Sigmoid colon (tissue), 7 donors: ENCODE measurements around the gene SMARCA1. TPM values are rescaled to one million over a fixed set of nuclear protein-coding genes. Genes with fewer than 3 reads are reported as not detected.

Experiments used
- DNase-seq: peaks from one replicate; pipeline ENCODE4 v3.0.0-alpha.2; 2019
- H3K27ac ChIP-seq, 4 donors: fragments of 200-600 bp; sonication (generic); one replicate each; pipeline ENCODE4 v1.5.1; 2016 to 2019; ENCODE audit warnings: mild to moderate bottlenecking in 1 of 4
- H3K27me3 ChIP-seq, 3 donors: fragments of 200-600 bp; sonication (generic); one replicate each; pipeline ENCODE4 v1.5.1; 2019; ENCODE audit warnings: mild to moderate bottlenecking in 1 of 3
- H3K36me3 ChIP-seq, 4 donors: fragments of 200-600 bp; sonication (generic); one replicate each; pipeline ENCODE4 v1.5.1; 2016 to 2019
- H3K4me1 ChIP-seq, 4 donors: fragments of 200-600 bp; sonication (generic); one replicate each; pipeline ENCODE4 v1.5.1; 2017 to 2019
- H3K4me3 ChIP-seq, 4 donors: fragments of 200-600 bp; sonication (generic); one replicate each; pipeline ENCODE4 v1.5.1; 2017 to 2019; ENCODE audit warnings: mild to moderate bottlenecking in 2 of 4, moderate library complexity in 1 of 4
- H3K9me3 ChIP-seq, 4 donors: fragments of 200-600 bp in 3 of 4; sonication (generic) in 3 of 4; one replicate each; pipeline versions ENCODE4 v1.5.1 to v1.6.1; 2013 to 2019
- EP300 ChIP-seq, 4 donors: sonication (generic); formaldehyde crosslinking; IDR thresholded peaks; one replicate each; pipeline ENCODE4 v1.6.1; 2017; ENCODE audit warnings: antibody characterized with exemption in 4 of 4
- POLR2A ChIP-seq, 2 donors: fragments of 450-650 bp; IDR thresholded peaks; one replicate each; pipeline ENCODE4 v1.6.1; 2016; ENCODE audit warnings: antibody characterized with exemption in 2 of 2, mild to moderate bottlenecking in 2 of 2, moderate library complexity in 2 of 2
- POLR2AphosphoS5 ChIP-seq, 4 donors: sonication (generic); formaldehyde crosslinking; IDR thresholded peaks; one replicate each; pipeline ENCODE4 v1.6.1; 2017; ENCODE audit warnings: antibody characterized with exemption in 4 of 4
- WGBS, 2 donors: extraction: QIAGEN DNeasy Blood & Tissue Kit; methylation state at CpG; one replicate each; pipeline ENCODE4 v1.1.7; 2013; 5-methylcytosine and 5-hydroxymethylcytosine counted together
- intact Hi-C: fragments of 100-400 bp; cut with DNase I; formaldehyde crosslinking; loops from one replicate; pipeline ENCODE4 v1.15.1; 2023
- polyA plus RNA-seq, 3 donors: library from polyadenylated mRNA; stranded (reverse); fragments of 200-250 nt; gene quantifications; one replicate each; pipeline ENCODE4 v1.2.3, GENCODE V29; 2013
- total RNA-seq, 4 donors: library from RNA; depleted of rRNA; stranded (reverse); fragments of >200 nt; gene quantifications; one replicate each; pipeline ENCODE4 v1.1.0, GENCODE V29; 2016
- TF ChIP-seq, protein P1 (sequence below), 4 experiments: fragments of 450-650 bp in 3 of 4; fragments of 200-600 bp in 1 of 4; IDR thresholded peaks; one replicate each; pipeline ENCODE4 v1.5.1; 2016 to 2019; ENCODE audit warnings: antibody characterized with exemption in 4 of 4, mild to moderate bottlenecking in 3 of 4, moderate library complexity in 2 of 4
- donor health status: healthy with polysubstance abuse.
- donor health status: Bipolar disorder and iron deficiency.
- donor health status: healthy.

Gene SMARCA1
- total and polyA plus RNA-seq, 7 donors = 1.2 to 70.3 (median 40.7) TPM

DNA sequence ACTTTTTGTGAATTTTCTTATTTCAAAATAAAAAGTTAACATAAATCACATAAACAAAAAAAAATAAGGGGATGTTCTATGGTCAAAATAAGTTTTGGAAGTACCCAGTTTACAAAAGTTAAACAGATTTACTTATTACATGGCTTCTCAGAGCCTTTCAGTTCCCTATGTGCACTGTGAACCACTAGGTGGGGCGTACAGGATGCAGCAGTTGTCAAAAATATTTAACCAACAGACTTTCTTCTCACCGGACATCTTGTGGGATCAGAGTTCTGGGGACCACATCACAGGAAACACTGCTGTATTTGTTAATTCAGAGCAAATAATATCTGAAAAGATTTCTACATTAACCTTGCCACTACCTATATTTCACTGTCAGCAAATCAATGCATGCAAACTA is 74.1 kb downstream of the SMARCA1 start:
- Histone ChIP-seq H3K27ac (no peak overlapping the region), H3K4me3 (no peak overlapping the region), H3K27me3 (no peaks in the 10 kb centered on the region), H3K4me1 (no peaks in the 10 kb centered on the region), H3K36me3 (no peaks in the 10 kb centered on the region), H3K9me3 (no peaks in the 10 kb centered on the region)
- DNase-seq = no peak
- WGBS, 2 donors = 35 to 54% methylated on average over 2 of the region's 2 CpGs
- TF ChIP-seq EP300 (IDR thresholded peaks at IDR 0.05) = no peak
- no peak for TF ChIP-seq POLR2A (IDR thresholded peaks at IDR 0.05)
- TF ChIP-seq POLR2AphosphoS5 (IDR thresholded peaks at IDR 0.05) = no peak
- TF ChIP-seq, protein P1, sequence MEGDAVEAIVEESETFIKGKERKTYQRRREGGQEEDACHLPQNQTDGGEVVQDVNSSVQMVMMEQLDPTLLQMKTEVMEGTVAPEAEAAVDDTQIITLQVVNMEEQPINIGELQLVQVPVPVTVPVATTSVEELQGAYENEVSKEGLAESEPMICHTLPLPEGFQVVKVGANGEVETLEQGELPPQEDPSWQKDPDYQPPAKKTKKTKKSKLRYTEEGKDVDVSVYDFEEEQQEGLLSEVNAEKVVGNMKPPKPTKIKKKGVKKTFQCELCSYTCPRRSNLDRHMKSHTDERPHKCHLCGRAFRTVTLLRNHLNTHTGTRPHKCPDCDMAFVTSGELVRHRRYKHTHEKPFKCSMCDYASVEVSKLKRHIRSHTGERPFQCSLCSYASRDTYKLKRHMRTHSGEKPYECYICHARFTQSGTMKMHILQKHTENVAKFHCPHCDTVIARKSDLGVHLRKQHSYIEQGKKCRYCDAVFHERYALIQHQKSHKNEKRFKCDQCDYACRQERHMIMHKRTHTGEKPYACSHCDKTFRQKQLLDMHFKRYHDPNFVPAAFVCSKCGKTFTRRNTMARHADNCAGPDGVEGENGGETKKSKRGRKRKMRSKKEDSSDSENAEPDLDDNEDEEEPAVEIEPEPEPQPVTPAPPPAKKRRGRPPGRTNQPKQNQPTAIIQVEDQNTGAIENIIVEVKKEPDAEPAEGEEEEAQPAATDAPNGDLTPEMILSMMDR (IDR thresholded peaks at IDR 0.05) = no peak
- intact Hi-C loops = no loop called here

DNA sequence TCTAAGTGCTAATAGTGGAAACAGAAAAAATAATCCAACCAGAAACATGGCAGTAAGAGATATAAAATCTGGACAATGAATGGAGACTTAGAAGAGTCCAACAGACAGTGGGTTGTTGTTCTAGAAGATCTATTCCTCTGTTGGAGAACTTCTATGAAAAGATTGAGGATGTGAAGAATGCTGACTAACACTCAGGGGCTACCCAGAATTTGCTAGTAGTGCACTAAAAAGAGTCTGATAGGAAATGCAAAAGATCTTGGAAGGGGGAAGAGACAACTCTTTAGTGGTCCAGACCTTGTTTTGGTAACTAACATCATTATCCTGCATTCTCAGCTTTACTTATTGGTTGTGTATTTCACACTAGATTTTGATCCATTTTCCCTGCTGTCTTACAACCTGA is 77.9 kb downstream of the SMARCA1 start:
- H3K36me3 ChIP-seq = no peaks in the 10 kb centered on the region
- H3K27ac ChIP-seq = no peak overlapping the region
- H3K9me3 ChIP-seq = no peaks in the 10 kb centered on the region
- H3K4me3 ChIP-seq = no peak overlapping the region
- intact Hi-C loops = no loop called here
- TF ChIP-seq POLR2AphosphoS5 (IDR thresholded peaks at IDR 0.05) = no peak
- TF ChIP-seq, protein P1 (IDR thresholded peaks at IDR 0.05) = no peak
- no peak for TF ChIP-seq EP300 (IDR thresholded peaks at IDR 0.05)
- TF ChIP-seq POLR2A (IDR thresholded peaks at IDR 0.05) = no peak
- DNase-seq = no peak
- H3K27me3 ChIP-seq = no peaks in the 10 kb centered on the region
- H3K4me1 ChIP-seq = no peaks in the 10 kb centered on the region

DNA sequence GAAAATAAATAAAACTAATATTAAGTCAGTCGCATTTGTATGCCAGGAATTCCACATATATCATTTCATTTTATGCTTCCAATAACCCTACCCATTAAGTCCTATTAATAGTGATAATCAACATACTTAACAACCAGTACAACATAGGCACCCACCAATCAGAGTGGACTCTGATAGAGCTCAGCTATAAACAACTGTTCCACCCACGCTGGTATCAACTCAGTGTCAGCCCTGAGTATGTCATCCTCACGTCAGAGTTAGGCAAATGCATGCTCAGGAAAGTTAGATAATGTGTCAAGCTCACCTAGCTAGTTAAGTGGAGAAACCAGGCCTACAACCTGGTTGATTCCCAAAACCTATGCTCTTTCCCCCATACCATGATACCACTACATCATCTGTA is 89.3 kb downstream of the SMARCA1 start:
- intact Hi-C loops = no loop called here
- Histone ChIP-seq H3K4me3 (no peak overlapping the region), H3K36me3 (no peaks in the 10 kb centered on the region), H3K27ac (no peak overlapping the region), H3K9me3 (no peaks in the 10 kb centered on the region), H3K4me1 (no peaks in the 10 kb centered on the region), H3K27me3 (no peaks in the 10 kb centered on the region)
- DNase-seq = no peak
- TF ChIP-seq, protein P1 (IDR thresholded peaks at IDR 0.05) = no peak
- TF ChIP-seq EP300 (IDR thresholded peaks at IDR 0.05) (no peak), POLR2AphosphoS5 (IDR thresholded peaks at IDR 0.05) (no peak), POLR2A (IDR thresholded peaks at IDR 0.05) (no peak)
- 41 to 80% methylated on average over 3 of the region's 3 CpGs for WGBS, 2 donors

DNA sequence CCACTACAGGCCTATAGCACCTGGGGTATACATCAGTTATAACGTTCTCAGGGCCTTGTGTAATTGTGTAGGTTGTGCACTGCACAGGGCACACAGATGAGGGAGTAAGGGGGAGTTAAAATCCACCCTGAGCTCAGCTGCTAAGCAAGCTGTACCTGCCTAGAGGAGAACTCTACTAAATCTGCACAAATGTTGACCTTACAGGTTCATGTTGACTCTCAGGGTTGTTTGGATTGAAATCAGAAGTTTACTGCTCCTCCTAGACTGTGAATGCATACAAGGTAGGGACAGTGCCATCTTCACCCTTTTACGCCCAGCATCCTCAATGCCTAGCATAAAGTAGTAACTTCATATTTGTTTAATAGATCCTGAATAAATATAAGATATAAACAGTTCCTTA is 89.8 kb downstream of the SMARCA1 start:
- DNase-seq = no peak
- H3K4me3 ChIP-seq = no peak overlapping the region
- no peak overlapping the region for H3K27ac ChIP-seq
- no peaks in the 10 kb centered on the region for H3K36me3 ChIP-seq
- H3K4me1 ChIP-seq = no peaks in the 10 kb centered on the region
- H3K9me3 ChIP-seq = no peaks in the 10 kb centered on the region
- WGBS, 2 donors = 28 to 80% methylated on average over 2 of the region's 2 CpGs
- intact Hi-C loops = no loop called here
- H3K27me3 ChIP-seq = no peaks in the 10 kb centered on the region
- TF ChIP-seq EP300 (IDR thresholded peaks at IDR 0.05) = no peak
- TF ChIP-seq POLR2AphosphoS5 (IDR thresholded peaks at IDR 0.05) = no peak
- TF ChIP-seq POLR2A (IDR thresholded peaks at IDR 0.05) = no peak
- TF ChIP-seq, protein P1 (IDR thresholded peaks at IDR 0.05) = no peak

DNA sequence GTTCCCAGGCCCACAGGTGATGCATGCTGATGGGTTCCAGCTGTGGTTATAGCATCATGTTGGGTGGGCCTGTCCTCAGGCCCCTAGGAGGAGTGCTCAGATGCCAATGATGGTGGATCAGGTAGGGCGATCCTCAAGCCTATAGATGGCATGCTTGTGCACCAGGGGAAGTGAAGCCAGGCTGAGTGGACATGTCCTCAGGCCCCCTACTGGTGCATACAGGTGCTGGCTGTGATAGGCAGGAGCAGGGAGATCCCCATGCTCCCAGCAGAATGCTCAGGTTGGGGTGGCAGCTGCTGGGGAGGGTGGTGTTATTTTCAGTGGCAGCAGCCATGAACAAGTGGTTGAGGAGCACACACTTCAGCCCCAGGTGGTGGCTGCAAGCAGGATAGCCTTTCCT is 96.0 kb downstream of the SMARCA1 start:
- DNase-seq = no peak
- intact Hi-C loops = no loop called here
- Histone ChIP-seq H3K27ac (no peak overlapping the region), H3K27me3 (no peaks in the 10 kb centered on the region), H3K36me3 (peaks cover 0 to 5% (median 0%) of the 10 kb centered on the region in 4 donors), H3K4me1 (no peaks in the 10 kb centered on the region), H3K9me3 (no peaks in the 10 kb centered on the region), H3K4me3 (no peak overlapping the region)
- TF ChIP-seq POLR2A (IDR thresholded peaks at IDR 0.05) (no peak), EP300 (IDR thresholded peaks at IDR 0.05) (no peak), POLR2AphosphoS5 (IDR thresholded peaks at IDR 0.05) (no peak)
- TF ChIP-seq, protein P1 (IDR thresholded peaks at IDR 0.05) = no peak
- WGBS, 2 donors = 83 to 97% methylated on average over 1 of the region's 1 CpG
